Retina (tissue), 1 donor: ENCODE measurements around the gene BOC.
"Not testable (repeated sequence)": the region's sequence is repeated elsewhere in the genome, so short reads cannot be mapped to it uniquely, and the experiment has no call there.

Experiments used
- DNase-seq: peaks from one replicate; pipeline ENCODE4 v3.0.0-alpha.2; 2016

BOC gene, protein sequence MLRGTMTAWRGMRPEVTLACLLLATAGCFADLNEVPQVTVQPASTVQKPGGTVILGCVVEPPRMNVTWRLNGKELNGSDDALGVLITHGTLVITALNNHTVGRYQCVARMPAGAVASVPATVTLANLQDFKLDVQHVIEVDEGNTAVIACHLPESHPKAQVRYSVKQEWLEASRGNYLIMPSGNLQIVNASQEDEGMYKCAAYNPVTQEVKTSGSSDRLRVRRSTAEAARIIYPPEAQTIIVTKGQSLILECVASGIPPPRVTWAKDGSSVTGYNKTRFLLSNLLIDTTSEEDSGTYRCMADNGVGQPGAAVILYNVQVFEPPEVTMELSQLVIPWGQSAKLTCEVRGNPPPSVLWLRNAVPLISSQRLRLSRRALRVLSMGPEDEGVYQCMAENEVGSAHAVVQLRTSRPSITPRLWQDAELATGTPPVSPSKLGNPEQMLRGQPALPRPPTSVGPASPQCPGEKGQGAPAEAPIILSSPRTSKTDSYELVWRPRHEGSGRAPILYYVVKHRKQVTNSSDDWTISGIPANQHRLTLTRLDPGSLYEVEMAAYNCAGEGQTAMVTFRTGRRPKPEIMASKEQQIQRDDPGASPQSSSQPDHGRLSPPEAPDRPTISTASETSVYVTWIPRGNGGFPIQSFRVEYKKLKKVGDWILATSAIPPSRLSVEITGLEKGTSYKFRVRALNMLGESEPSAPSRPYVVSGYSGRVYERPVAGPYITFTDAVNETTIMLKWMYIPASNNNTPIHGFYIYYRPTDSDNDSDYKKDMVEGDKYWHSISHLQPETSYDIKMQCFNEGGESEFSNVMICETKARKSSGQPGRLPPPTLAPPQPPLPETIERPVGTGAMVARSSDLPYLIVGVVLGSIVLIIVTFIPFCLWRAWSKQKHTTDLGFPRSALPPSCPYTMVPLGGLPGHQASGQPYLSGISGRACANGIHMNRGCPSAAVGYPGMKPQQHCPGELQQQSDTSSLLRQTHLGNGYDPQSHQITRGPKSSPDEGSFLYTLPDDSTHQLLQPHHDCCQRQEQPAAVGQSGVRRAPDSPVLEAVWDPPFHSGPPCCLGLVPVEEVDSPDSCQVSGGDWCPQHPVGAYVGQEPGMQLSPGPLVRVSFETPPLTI

DNA sequence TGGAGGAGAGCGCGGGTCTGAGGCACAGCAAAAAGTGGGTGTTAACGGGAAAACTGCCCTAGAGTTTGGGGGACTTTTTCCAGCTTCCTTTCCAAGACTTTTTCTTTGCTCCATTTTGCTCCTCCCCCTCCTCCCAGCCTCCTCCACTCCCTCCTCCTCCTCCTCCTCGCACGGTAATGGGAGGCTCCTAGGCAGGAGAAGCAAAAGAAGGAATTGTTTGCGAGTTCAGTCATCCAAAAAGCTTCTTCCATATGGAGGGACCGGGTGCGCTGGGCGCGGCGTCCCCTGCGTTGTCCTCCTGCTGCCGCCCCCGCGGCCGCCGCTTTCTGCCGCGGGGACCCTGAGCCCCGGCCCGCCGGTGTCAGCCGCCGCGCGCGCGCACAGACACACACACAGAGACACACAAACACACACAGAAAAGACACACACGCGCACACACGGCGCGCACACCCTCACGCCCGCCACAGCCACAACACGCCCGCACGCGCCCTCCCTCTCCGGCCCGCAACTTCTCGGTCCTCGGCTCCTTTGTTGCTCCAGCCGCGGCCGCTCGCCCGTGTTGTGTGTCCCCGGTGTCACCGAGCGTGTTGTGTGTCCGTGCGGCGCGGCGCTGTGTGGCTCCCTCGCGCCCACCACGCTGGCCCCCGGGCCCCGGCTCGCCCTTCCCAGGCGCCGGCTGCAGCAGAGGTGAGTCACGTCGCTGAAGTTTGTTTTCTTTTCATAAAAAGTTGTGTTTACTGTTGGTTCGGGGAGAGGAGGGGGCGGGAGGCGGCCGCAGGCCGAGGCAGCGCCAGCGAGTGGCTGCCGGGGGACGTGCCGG lies at the start of gene BOC:
TSS of gene BOC (plus strand) at position 228 of the 820 bp plus-strand sequence. CDS start 38,246 bp downstream, outside the sequence.
- DNase-seq, result peak; percentile 92

DNA sequence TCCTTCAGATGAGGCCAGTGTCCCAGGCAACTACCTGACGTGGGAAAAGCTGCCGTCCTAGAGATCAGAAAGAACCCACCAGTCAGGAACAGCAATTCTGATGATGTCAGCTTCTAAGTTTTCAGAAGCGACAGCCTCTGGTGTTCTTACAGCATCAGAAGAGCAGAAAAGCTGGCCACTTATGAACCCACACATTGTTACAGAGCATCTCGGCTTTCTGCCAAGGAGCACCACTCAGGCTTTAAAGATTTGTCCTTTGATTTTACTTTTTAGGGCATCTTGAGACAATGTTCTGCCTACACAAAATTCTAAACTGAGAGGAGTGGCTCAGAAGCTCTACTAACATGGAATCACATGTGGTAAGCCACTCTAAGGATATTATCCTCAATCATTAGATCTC lies 49.7 kb upstream of the BOC start:
- DNase-seq, result no peak

DNA sequence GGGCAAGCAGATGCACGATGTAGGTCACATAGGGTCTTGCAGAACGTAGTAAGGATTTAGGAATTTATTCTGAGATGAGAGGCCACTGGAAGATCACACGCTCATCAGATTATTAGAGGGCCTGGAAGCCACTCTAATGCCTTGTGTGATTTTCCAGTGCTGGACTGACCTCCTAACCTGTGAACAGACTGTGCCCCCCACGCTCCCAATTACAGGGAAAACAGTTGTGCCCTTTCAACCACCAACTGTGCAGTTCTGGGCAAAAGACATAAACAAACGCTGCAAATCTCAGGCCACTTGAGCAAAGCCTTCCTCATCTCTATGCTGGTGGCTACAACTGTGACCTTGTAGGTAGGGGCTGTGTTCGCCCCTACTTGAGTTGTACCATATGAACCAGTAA lies 48.2 kb upstream of the BOC start:
- DNase-seq, result peak; percentile 63

GRCh38 chr3:113165841-113166240 lies 45.5 kb upstream of the BOC start:
- DNase-seq, result no peak

DNA sequence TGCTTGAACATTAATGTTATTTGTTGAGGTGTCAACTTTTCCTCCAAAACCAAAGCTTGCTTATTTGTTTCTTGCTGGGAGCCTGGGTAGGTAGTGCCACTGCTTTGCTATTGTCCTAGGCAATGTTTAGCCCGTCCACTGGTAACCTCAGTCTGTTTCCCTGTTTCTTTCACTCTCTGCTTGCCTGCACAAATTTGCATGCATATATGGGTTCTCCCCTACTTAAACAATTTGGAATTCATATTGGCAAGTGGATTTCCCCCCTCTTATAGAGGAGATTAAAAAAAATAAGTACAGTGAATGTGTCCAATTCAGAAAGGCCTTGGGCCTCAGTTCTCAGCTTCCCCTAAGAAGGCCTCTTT lies 45.0 kb upstream of the BOC start:
- no peak for DNase-seq

DNA sequence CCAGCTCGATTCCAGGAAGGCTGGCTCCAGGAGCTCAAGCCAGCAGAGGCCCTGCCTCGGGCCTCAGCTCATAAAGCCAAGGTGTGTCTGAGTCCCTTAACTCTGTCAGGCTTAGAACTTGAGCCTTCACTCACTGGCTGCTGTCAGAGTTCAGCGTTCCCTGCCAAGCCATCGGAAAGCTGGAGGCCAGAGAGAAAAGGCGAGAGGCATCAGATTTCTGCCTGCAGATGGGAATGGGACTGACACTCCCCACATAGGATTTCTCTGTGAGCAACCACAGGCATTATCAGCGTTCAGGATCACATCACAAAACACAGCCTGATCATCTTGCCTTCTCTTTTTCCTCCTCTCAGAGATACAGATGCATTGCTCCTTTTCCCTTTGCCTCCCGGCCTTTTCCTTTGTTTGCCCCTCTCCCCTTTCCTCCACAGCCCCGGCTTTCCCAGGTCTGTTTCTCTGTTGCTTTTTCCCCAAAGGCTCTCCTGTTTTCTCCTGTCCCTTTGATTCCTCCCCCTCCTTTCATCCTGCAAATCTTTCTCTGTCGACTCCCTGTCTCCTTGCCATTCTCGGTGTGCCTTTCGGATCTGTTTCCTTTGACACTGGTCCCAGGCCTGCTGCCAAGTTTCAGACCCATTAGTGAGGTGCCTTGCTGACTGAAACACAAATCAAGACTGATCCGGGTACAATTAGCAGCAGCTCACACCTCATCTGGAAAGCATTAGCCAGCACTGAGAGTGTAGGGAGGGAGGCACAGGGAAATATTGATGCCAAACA lies 44.5 kb upstream of the BOC start:
- DNase-seq, result peak; percentile 62

- no peak for DNase-seq
Observed at GRCh38 chr3:113167825-113168801, 43.2 kb upstream of the BOC start.

GRCh38 chr3:113169891-113170452 lies 41.4 kb upstream of the BOC start:
- peak; percentile 44 for DNase-seq

DNA sequence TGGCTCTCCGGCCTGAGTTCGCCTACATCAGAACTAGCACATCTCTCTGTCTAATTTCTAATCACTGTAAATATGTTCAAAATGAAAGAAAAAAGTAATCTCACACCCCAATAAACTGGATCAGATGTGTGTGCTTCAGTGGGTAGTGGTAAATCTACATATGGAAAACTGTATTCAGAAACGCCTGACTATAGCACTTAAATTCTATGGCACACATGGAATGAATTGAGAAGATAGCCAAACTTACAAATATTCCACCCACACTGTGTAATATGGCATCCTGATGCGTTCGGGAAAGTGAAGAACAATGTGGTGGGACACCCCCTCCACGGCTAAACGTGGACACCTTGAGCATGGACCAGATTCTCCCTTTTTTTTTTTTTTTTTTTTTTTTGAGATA lies 40.6 kb upstream of the BOC start:
- DNase-seq, result no peak

- DNase-seq, result not testable (repeated sequence)
Observed at GRCh38 chr3:113171675-113172300, 39.6 kb upstream of the BOC start.

DNA sequence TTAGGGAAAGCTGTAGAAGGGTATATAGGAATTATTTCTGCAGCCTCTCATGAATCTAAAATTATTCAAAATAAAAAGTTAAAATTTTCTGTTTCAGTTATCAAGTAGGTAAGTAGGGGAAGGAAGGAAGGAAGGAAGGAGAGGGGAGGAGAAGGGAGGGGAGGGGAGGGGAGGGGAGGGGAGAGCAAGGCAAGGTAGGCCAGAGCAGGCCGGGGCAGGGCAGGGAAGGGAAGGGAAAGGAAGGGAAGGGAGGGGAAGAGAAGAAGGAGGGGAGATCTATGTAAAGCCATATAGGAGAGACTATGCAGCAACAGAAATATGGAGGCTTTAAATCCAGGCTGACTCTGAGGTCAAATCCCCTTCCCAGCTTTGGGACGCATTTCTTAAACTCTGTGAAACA lies 38.3 kb upstream of the BOC start:
- no peak for DNase-seq

DNA sequence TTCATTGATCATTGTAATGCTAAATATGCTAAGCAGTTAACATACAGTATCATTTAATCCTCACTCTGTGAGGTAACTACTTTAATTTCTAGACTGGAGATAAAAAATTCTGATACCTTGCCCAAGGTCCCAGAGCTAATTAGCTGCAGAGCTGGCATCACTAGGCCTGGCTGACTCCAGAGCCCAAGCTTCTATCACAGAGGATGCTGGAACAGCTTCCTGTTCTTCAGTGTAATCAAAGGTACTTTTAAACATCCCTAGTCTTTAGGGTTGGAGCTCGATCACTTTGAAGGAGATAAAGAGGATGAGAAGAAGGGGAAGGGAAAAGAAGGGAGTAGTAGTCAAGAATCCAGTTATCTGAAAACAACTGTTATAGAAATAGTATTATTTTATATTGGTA lies 37.1 kb upstream of the BOC start:
- DNase-seq, result no peak

DNA sequence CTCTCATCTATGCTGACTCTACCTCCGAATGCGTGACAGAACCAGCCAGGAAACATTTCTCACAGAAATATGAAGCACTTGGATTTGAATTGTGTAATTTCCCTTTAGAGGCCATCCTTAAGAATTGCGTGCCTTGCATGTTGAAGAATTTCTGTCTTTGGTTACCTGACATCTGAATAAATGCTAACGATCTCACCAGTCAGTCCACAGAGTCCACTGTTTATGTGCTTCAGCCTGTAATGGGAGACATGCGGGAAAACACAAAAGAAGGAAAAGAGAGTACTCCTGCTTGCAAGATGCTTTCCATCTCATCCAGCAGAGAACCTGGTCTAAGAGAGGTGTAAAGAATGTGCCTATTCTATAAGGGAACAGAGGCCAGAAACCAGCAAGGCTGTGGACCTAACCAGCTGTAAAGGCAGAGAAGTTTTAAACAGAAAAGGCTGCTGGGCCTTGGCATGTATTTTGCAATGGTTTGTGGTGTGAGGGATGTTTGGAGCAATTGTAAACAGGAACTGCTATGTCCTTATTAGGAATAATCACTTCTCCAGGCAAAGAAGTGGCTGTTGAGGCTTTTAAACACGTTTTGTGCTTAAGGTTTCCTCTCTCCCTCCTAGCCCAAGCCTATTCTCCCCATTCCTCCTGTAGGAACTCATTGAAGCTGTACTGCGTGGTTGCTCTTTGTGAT lies 36.4 kb upstream of the BOC start:
- DNase-seq, result no peak

DNA sequence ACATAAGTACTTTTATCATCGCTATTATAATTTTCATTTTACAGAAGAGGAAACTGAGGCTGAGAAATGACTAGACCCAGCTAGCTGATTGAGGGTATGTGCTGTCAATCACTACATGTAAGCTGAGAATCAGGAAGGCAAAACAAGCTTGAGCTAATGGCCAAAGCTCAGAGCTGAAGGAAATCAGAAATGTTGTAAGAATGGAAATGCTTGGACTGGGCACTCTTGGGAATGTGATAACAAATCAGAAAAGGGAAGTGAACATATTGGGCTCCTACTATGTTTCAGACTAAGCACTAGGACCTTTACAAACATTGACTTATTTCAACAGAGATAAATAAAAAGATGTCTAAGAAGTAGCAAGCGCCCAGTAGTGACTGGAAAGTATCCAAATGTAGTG lies 33.8 kb upstream of the BOC start:
- no peak for DNase-seq

GRCh38 chr3:113179235-113179824 lies 32.0 kb upstream of the BOC start:
- no peak for DNase-seq

DNA sequence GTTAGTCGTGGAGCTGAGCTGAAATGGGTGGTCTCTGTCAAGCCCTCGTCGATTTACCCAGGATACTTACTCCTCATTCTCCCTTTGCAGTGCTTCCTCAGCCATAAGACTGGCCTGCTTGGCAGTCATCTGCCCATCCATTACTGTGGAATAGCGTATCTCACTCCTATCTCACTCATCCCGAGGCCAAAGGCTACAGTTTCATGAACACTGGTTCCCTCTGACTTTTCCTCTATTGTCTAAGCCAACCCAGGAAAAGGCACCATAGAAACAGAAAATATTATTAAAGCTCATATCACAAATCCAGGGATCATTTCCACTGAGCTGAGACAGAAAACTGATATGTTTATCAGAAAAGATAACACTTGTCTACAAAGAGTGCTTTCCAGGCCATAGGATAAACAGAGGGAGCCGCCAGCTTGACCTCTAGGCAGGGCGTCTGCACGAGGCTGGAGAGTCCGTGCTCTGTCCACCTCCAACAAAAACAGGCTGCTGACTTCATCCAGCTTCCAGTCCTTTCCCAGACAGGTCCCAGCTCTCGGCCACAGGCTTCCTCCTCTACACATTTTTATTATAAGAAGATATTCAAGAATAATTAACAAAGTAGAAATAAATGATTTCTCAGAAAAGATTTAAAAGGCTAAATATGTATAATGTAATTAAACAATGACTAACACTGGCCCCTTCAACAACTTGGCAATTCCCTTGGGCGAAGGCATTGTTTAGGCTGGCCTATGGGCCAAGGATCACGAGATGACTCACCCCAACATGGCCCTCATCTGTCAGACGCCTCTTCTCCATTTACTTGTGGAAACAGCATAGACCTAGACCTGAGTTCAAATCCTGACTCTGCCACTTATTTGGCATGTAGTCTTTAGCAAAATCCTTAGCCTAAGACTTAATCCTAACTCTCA lies 27.4 kb upstream of the BOC start:
- DNase-seq, result no peak

GRCh38 chr3:113185194-113185835 lies 26.0 kb upstream of the BOC start:
- no peak for DNase-seq
